Neutrophil (primary cell): ENCODE results near the gene NAALADL2.

Source experiments
- H3K27ac ChIP-seq: fragments of 200-600 bp; sonication (generic); 2 replicates; pipeline ENCODE4 v1.5.1; 2016; ENCODE audit warnings: mild to moderate bottlenecking, moderate library complexity
- H3K27me3 ChIP-seq: fragments of 200-600 bp; sonication (generic); 2 replicates; pipeline ENCODE4 v1.6.0; 2016; ENCODE audit warnings: mild to moderate bottlenecking
- H3K36me3 ChIP-seq: fragments of 200-600 bp; sonication (generic); 2 replicates; pipeline ENCODE4 v1.5.1; 2017
- H3K4me1 ChIP-seq, 2 experiments: fragments of 200-600 bp in 1 of 2; sonication (generic) in 1 of 2; 1 replicate in 1 of 2; 2 replicates in 1 of 2; pipeline versions ENCODE4 v1.5.1 to v1.6.1; 2013 to 2016; ENCODE audit warnings: low read depth in 1 of 2, low read length in 1 of 2, mild to moderate bottlenecking in 1 of 2, moderate library complexity in 1 of 2; ENCODE audit not compliant: control insufficient read depth in 1 of 2, insufficient read depth in 1 of 2
- H3K4me3 ChIP-seq, 2 experiments: fragments of 200-600 bp in 1 of 2; sonication (generic) in 1 of 2; 1 replicate in 1 of 2; 2 replicates in 1 of 2; pipeline ENCODE4 v1.5.1; 2013 to 2016; ENCODE audit warnings: low read depth in 1 of 2, low read length in 1 of 2, mild to moderate bottlenecking in 1 of 2, moderate library complexity in 1 of 2
- H3K9me3 ChIP-seq: fragments of 200-600 bp; sonication (generic); 2 replicates; pipeline ENCODE4 v1.5.1; 2016
- CTCF ChIP-seq: fragments of 200-600 bp; sonication (generic); IDR thresholded peaks from 2 replicates; pipeline ENCODE4 v1.5.1; 2016; ENCODE audit warnings: antibody characterized with exemption

The NAALADL2 gene

GRCh38 chr3:175184392-175184791 lies 325.3 kb downstream of the NAALADL2 start:
- Histone ChIP-seq H3K27ac (no peak overlapping the region), H3K27me3 (no peaks in the 10 kb centered on the region), H3K4me1 (no peaks in the 10 kb centered on the region), H3K36me3 (no peaks in the 10 kb centered on the region), H3K9me3 (no peaks in the 10 kb centered on the region), H3K4me3 (no peak overlapping the region)
- TF ChIP-seq CTCF = no peak

GRCh38 chr3:175185903-175186302 lies 326.8 kb downstream of the NAALADL2 start:
- Histone ChIP-seq H3K4me3 (no peak overlapping the region), H3K36me3 (no peaks in the 10 kb centered on the region), H3K27me3 (no peaks in the 10 kb centered on the region), H3K9me3 (no peaks in the 10 kb centered on the region), H3K27ac (no peak overlapping the region), H3K4me1 (no peaks in the 10 kb centered on the region)
- TF ChIP-seq CTCF = no peak

GRCh38 chr3:175186511-175186910 lies 327.4 kb downstream of the NAALADL2 start:
- no peak overlapping the region for H3K4me3 ChIP-seq
- H3K27ac ChIP-seq = no peak overlapping the region
- TF ChIP-seq CTCF = no peak
- no peaks in the 10 kb centered on the region for H3K36me3 ChIP-seq
- no peaks in the 10 kb centered on the region for H3K27me3 ChIP-seq
- H3K9me3 ChIP-seq = no peaks in the 10 kb centered on the region
- no peaks in the 10 kb centered on the region for H3K4me1 ChIP-seq

- Histone ChIP-seq H3K36me3 (no peaks in the 10 kb centered on the region), H3K4me3 (no peak overlapping the region), H3K9me3 (no peaks in the 10 kb centered on the region), H3K4me1 (no peaks in the 10 kb centered on the region), H3K27me3 (no peaks in the 10 kb centered on the region), H3K27ac (no peak overlapping the region)
- TF ChIP-seq CTCF = no peak
These were observed 328.5 kb downstream of the NAALADL2 start for GRCh38 chr3:175187586-175187985.

GRCh38 chr3:175192536-175192935 lies 333.4 kb downstream of the NAALADL2 start:
- Histone ChIP-seq H3K27me3 (no peaks in the 10 kb centered on the region), H3K27ac (no peak overlapping the region), H3K36me3 (no peaks in the 10 kb centered on the region), H3K9me3 (no peaks in the 10 kb centered on the region), H3K4me1 (no peaks in the 10 kb centered on the region), H3K4me3 (no peak overlapping the region)
- no peak for TF ChIP-seq CTCF
